H1 (cell line): Measurements from ENCODE around the gene MARS2.

Source experiments
- CEBPB ChIP-seq: IDR thresholded peaks from 2 replicates; pipeline ENCODE4 v1.6.1; 2012; ENCODE audit warnings: low read depth, low read length
- CHD2 ChIP-seq: IDR thresholded peaks from 2 replicates; pipeline ENCODE4 v1.6.1; 2012; ENCODE audit warnings: low read length, improper control_type of control experiment
- CHD7 ChIP-seq: fragments of 300-600 bp; sonication (generic); IDR thresholded peaks from 2 replicates; pipeline ENCODE4 v1.7.1; 2012; ENCODE audit warnings: low read length, moderate library complexity, mild to moderate bottlenecking, inconsistent platforms; ENCODE audit not compliant: insufficient replicate concordance
- EZH2 ChIP-seq: fragments of 200-600 bp; sonication (generic); IDR thresholded peaks from 2 replicates; pipeline ENCODE4 v1.7.1; 2012; ENCODE audit warnings: low read depth, mild to moderate bottlenecking, moderate library complexity, low read length, inconsistent platforms; ENCODE audit not compliant: severe bottlenecking
- TEAD4 ChIP-seq: IDR thresholded peaks from 2 replicates; pipeline ENCODE4 v1.6.1; 2012; ENCODE audit warnings: low read depth, low read length, inconsistent platforms, mixed read lengths
- YY1 ChIP-seq: IDR thresholded peaks from 2 replicates; pipeline ENCODE4 v1.6.1; 2011; ENCODE audit warnings: low read depth, mild to moderate bottlenecking, low read length
- TF ChIP-seq, protein P1 (sequence below), 3 experiments: IDR thresholded peaks; 1 replicate in 2 of 3; 2 replicates in 1 of 3; pipeline versions ENCODE4 v1.5.1 to v1.6.1; 2011; ENCODE audit warnings: low read length in 3 of 3, mild to moderate bottlenecking in 3 of 3, inconsistent platforms in 2 of 3, low read depth in 1 of 3, moderate library complexity in 1 of 3; ENCODE audit not compliant: insufficient read depth in 1 of 3; ENCODE audit errors: control extremely low read depth in 1 of 3
- TF ChIP-seq, protein P2 (sequence below): IDR thresholded peaks from 2 replicates; pipeline ENCODE4 v1.6.1; 2011; ENCODE audit warnings: low read length, improper control_type of control experiment

GRCh38 chr2:197710424-197711042 lies 5.4 kb downstream of the MARS2 start:
- TF ChIP-seq, protein P1, sequence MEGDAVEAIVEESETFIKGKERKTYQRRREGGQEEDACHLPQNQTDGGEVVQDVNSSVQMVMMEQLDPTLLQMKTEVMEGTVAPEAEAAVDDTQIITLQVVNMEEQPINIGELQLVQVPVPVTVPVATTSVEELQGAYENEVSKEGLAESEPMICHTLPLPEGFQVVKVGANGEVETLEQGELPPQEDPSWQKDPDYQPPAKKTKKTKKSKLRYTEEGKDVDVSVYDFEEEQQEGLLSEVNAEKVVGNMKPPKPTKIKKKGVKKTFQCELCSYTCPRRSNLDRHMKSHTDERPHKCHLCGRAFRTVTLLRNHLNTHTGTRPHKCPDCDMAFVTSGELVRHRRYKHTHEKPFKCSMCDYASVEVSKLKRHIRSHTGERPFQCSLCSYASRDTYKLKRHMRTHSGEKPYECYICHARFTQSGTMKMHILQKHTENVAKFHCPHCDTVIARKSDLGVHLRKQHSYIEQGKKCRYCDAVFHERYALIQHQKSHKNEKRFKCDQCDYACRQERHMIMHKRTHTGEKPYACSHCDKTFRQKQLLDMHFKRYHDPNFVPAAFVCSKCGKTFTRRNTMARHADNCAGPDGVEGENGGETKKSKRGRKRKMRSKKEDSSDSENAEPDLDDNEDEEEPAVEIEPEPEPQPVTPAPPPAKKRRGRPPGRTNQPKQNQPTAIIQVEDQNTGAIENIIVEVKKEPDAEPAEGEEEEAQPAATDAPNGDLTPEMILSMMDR (IDR thresholded peaks at IDR 0.05; ENCODE audit: control extremely low read depth in 1 of 3, insufficient read depth in 1 of 3, low read depth in 1 of 3, low read length in 3 of 3): no peak
- TF ChIP-seq, protein P2, sequence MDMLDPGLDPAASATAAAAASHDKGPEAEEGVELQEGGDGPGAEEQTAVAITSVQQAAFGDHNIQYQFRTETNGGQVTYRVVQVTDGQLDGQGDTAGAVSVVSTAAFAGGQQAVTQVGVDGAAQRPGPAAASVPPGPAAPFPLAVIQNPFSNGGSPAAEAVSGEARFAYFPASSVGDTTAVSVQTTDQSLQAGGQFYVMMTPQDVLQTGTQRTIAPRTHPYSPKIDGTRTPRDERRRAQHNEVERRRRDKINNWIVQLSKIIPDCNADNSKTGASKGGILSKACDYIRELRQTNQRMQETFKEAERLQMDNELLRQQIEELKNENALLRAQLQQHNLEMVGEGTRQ: no peak
- TF ChIP-seq EZH2: no peak
- TF ChIP-seq TEAD4: no peak
- no peak for TF ChIP-seq YY1
- no peak for TF ChIP-seq CHD7
- no peak for TF ChIP-seq CHD2
- TF ChIP-seq CEBPB: no peak
